NCI-H460 (cell line): Measurements from ENCODE around the gene PPP6R2. TPM values are rescaled to one million over a fixed set of nuclear protein-coding genes. Genes with fewer than 3 reads are reported as not detected.

Source experiments
- DNase-seq: peaks from one replicate; pipeline ENCODE4 v3.0.0-alpha.2; 2016; ENCODE audit warnings: low read depth; ENCODE audit errors: extremely low read depth
- total RNA-seq: library from RNA; depleted of rRNA; stranded (reverse); fragments of >200 nt; shearing (Covaris generic); gene quantifications from 2 replicates; pipeline ENCODE4 v1.2.3, GENCODE V29; 2014

PPP6R2 gene
- total RNA-seq, 1 experiment from 2014 or later = 24.5 TPM

DNA sequence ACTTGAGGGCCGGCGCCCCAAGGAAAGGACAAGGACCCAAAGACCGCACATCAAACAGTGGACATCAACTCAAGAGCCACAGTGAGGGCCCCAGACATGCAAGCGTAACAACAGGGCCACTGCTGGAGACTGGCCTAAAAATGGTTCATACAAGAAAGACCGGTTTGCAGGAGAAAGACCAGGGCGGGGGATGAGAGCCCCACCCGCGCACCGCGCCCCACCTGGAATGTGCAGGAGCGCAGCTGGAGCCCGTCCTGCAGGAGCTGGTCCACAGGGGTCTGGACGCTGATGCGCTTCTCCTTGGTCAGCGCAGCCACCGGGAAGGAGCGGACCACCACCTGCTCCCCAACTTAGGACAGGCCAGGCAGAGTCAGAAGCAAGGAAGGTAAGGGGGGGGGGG lies 117.8 kb downstream of the PPP6R2 start:
- no peak for DNase-seq

DNA sequence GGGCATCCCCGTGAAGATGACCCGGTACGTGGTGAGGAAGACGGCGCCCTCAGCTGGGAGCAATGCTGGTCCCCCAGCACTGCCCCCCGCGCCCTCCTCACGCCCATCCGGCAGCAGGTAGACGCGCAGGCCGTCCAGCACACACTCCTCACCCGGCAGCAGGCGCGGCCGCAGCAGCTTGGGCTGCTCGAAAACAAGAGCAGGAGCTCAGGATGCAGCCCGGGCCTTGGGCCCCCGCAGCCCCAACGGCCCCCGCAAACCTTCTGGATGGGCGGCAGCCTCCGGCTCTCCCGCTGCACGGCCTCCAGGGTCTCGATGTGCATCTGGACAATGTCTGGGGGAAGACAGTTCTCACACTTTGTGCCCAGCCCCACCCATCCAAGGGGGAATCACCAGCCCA lies 118.4 kb downstream of the PPP6R2 start:
- no peak for DNase-seq

DNA sequence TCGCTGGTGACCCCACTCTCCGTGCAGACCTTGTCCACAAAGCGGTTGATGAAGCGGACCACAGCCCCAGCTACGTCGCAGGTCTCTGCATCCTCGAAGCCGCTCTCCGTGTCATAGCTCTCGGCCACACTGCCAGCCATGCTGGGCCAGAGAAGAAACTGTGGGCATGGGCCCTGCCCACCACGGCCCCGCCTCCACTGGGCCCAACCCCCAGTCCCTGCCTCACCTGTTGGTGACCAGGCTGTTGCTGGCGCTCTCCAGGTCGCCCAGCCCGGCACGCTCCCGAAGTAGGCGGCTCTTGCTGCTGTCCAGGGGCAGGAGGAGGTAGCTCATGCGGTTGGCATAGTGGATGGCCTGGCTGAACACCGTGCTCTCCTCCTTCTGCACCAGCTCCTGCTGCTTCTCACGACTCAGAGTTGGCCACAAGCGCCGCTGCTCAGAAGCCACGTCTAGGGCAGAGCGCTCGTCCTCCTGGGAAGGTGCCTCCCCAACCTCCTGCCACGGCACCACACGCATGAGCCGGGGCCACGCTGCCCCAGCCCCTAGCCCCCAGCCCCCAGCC lies 118.9 kb downstream of the PPP6R2 start:
- DNase-seq = no peak

DNA sequence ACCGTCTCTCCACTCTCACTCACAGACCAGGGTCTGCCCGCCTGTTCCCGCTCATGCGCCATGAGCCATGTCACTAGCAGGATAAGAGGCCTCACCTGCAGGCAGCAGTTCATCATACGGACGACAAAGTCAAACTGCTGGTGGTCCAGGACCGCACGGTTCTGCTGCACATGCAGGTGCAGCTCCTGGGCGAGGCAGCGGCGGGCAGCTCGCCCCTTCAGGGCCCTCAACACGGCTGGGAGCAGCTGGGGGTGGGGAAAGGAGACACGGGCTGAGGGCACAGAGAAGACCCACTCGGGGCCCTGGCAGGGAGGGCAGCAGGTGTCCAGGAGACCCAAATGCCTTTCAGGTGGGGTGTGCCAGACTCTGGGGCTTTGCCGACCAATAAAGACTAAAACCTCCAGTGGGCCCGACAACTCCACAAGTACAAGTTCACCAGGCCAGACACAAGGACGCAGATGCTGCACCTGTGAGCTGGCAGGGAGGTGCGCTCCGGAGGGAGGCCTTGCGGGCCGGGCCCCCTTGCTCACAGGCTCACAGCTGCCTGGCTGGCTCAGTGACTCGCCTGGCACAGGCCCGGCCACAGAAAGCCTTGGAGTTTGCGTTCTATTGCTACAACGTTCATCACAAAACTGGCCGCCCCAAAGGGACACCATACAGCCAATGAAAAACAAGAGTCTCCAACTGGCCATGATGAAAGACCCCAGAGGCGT lies 120.2 kb downstream of the PPP6R2 start:
- no peak for DNase-seq

DNA sequence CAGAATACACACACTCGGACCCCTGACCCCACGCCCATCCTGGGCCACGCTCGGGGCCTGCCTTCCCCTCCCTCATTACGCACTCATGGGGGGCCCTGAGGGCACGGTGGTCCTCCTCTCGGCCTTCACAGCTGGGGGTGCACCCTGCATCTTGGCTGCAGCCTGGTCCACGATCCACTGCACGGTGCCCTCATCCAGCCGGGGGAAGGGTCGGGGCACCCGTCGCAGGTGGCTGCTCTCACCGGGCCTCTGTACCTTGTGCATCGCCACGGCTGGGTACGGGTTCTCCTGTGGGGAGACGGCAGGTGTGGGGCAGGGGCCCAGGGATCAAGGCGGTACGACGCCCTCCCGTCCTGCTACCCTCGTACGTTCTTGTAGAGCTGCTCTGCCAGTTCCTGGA lies 121.3 kb downstream of the PPP6R2 start:
- DNase-seq = no peak

DNA sequence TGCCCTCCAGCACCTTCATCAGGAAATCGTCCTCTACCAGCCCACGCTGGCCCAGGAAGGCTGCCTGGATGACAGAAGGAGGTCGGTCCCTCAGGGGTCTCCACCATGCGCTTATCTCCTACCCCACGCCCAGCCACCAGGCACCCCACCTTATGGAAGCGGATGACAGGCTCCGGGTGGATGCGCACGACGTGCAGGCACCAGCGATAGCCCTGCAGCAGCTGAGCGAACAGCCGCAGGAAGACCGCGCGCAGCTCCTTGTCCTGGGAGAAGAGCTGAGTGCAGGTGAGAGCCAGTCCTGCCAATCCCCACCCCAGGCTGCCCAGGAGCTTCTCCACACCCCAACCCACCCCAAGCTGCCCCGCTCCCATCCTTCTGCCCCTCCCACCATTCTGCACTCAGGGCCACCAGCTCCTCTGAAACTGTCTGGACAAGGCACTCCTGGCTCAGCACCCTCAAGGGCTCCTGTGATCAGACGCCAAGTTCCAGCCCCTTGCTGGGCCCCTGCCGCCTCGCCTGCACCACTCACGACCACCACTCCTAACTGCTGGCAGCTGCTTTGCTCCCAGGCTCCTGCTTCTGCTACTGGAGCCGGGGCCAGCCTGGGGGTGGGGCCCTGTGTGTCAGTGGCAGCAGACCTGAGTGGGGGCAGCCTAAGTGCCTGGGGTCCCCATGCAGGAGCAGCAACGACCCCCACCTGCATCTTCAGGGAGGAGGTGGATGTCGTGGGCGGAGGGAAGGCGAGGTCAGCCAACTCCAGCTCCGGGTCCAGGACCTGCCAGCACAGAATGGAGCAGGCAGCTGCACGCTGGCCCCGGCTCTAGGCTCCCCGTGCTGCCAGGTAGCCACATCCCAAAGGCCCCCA lies 122.2 kb downstream of the PPP6R2 start:
- DNase-seq = no peak

DNA sequence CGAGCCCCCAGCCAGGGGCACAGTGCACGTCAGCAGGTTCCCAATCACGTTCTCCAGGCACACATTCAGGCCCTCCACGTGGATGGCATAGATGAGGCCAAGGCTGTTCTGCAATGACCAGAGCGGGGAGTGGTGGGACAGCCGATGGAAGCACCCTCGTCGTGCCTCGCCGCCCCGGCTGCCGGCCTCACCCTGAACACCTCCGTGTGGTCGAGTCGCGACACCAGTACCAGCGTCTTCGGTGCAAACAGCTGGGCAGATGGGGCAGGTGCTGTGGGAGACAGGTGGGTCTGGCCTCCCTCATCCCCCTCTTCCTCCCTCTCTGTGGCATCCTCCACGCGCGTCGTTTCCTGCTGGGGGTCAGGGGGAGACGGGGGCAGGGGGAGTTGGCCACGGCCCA lies 124.2 kb downstream of the PPP6R2 start:
- no peak for DNase-seq

DNA sequence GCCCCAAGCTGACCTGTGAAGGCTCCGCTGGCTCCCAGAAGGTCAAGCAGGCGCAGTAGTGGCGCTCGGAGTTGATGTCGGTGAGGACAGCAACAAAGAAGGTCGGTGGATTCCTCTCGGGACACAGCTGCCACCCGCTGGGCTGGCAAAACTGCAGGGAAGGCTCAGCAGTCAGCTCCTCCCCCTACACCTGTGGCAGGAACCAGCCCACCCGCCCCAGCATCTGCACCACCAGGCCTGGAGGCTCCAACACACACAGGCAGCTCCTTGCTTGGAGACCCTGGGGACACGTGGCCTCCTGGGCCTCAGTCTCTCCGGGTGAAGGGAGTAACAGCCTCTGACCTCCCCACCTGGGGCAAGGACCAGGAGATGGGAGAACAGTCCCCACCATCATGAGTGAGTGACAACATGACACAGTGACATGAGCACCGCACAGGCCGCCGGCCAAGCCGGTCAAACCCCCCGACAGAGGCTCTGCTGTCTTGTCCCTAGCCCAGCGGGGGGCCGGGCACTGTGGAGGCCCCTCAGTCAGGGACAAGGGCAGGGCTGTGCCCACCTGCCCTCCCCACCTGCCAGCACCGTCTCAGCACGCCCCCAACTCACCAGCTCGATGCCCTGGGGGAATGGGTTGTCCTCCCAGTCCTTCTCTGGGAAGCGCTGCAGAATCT lies 124.8 kb downstream of the PPP6R2 start:
- no peak for DNase-seq

DNA sequence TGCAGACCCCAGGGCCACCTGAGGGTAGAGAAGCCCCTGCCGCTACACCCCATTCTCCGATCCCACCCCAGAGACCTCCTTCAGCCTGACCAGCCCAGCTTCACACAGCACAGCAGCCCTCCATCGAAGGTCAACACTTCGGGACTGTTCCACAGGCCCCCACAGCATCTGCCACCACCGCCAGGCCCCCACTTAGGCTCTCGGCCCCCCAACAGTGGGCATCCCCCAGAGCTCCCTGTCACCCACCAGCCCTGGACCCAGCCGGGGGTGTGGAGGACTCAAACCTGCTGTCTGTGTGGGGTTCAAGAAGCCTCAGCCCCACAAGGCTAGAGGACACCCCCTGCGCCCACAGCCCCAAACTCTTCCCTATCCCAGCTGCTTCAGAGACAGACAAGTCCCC lies 125.5 kb downstream of the PPP6R2 start:
- DNase-seq = no peak

DNA sequence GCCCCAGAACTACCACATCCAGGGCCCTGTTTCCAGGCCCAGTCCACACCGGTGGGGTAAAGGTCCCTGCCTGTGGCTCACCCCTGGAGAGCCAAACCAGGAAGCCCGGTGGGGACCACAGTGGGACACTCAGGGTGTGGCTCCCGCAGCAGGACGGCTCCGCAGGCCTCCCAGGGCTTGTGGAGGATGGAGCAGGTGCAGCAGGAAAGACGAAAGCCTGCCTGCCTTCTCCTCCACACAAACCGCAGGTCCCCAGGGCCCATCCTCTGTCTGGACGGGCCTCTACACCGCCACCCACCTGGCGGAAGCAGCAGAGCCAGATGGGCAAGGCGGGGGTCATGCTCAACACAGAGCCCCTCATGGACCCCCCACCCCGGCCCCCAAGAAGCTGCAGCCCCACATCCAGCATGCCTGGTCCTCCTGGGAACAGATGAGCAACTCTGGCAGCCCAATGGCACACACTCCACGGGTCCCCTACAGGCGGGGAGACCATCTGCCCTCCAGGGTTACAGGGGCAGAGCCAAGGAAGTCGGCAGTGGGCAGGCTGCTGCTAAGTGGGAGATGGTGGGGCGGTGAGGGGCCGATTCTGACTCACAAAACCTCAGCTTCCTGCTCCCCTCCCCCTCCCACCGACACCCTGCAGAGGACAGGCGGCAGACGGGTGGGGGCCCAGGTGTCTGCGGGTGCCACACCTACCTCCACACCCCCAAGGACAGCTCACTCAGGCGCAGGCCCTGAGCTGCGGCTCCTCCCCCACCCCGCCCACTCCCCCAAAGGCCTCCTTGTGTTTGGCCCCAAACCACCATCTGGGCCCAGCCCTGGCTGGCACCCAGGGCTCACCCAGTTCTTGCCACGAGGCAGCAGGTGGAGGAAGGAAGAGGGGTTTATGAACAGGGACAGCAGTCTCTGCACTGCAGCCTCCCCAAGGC lies 126.5 kb downstream of the PPP6R2 start:
- no peak for DNase-seq

DNA sequence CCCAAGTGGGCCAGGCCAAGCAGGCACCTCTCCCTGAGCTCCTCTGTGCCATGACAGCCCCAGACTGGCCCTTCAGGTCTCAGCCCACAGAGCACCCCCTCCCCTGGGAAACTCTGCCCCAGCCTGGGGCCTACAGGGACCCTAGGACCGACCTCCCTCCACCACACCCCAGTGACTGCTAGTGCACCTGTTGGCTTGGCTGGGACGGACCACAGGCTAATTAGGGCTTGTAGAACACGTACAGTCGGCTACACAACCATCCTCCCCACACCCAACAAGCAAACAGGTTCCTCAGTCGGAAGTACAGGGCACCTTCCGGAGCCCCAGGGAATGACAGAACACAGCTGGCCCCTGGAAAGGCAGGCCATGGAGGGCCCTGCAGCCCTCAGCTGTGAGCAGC lies 127.4 kb downstream of the PPP6R2 start:
- DNase-seq = no peak

DNA sequence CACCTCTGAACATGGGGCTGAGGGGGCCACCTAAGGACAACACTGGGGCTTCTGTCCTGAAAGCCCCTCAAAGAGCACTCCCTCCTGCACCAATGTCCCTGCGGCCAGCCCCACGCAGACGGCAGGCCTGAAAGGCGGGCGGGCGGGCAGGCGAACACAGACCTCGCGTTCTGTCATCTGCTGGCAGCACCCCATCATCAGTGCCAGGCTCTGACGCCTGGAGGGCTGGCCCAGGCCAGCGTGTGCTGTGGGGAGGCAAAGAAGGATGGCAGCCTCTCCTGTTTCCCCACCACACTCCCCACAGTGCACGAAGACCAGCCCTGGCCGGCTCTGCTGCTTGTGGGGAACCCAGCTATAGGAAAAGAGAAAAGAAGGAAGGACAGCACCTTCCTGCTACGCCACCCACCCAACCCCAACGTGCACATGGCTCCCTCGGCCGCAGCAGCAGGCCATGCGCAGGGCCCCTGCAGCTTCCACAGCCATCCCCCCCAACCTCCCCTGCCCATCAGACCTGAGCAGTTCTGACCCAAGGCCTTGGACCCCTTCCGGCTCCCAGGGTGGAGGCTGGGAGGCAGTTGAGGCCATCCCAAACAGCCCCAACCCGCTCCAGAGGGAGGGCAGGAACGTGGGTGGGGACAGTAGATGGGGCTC lies 128.2 kb downstream of the PPP6R2 start:
- DNase-seq = no peak

DNA sequence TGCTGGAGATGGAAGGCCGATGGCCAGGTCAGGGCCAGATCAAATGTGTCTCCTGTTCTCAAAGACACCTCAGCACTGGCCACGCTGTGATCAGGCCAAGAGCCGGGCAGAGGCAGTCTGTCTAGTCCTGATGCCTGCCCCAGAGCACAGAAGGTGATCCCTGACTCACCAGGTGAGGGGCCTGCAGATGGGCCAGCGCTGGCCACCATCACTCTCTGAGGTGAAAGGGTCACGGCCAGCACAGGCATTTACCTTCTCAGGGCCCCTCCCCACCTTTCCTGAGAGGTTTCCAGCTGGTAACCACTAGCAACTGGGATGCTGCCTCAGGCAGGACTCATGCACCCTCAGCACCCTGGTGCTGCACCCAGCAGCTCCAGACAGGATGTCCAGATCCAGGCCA lies 128.8 kb downstream of the PPP6R2 start:
- DNase-seq = no peak

DNA sequence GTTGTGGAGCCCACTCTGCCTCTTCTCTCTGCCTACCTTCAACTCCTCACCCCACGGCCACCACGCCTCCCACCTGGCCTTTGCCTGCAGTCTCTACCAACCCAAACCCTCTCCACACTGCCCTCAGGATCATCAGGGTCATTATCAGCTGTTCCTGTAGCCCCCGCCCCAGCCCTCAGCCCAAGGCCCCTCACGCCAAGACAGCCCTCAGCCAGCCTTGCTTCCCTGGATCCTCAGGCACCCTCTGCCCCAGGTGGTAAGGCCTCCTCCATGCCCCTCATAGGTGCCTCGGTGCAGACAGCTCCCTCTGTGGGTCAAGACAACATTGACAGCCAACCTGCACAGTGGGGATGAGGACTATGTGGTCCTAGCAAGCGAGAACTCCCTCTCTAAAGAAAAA lies 130.0 kb downstream of the PPP6R2 start:
- DNase-seq = no peak

DNA sequence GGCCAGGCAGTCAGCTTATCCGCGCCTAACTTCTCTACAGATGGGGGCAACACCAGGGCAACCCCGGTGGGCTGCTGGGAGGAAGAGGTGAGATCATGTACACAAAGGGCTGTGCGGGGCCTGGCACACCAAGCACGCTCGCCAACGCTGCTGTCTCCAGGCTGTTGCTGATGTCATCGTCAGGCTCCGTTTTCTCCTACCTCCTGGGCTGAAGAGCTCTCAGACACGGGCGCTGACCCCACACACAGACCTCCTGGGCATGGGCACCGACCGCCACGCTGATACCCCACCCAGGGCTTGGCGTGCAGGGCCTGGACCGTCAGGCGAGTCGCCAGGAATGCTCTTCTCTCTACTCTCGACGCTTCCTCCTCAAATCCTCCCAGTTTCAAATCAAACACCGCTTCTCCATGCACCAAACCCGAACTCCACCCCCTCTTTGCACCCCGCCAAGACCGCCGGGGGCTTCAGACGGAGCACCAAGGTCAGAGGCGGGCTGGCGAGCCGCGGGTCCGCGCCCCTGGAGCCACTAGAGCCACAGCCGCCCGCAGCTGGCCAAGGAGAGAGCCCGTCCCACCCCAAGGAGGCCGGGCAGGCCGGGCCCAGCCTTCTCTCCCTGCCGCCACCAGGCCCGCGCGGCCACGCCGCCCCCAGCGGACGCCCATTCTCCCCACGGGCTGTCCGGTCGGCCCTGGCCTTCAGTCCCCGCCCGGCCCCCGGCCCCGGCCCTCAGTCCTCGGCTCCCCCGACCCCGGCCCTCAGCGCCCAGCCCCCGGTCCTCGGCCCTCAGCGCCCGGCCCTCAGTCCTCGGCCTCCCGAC lies 130.9 kb downstream of the PPP6R2 start:
- DNase-seq = no peak

DNA sequence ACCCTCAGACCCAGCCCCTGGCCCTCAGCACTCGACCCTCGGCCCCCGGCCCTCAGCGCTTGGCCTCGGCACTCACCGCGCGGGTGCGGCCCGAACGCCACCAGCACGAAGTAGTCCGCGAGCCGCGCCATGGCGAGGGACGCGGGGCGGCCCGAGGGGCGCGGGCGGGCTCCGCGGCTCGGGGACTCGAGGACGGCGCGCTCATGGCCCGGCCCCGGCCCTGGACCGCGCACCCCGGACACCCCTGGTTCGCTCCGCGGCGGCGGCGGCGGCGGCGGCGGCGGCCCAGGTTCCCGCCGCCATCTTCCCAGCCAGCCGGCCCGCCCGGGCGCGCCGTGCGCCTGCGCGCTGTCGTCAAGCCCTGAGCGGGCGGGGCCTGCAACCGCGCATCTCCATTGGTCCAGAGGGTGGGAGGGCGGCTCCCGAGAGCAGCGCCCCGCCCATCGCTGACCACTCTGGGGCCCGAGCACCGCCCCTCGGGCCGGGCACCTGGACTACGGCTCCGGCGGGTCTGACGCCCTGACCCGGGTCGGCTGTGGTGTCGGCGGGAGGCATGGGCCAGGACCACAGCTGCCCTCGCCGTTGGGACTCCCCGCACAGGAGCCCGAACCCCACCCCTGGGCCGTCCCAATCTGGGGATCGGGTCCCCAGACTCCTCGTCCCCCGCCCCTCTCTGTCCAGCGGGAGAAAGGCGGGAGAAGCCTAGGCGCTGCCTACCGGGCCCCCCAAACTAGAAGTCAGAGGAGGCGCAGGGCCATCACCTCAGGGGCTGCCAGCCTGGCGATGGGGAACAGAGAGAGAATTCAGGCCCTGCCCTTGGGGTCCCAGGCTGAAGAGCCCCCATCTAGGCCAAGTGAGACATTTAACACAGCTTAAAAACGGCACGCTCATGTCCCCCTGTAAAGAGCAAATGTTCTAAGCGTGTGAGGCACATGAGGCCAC lies 131.9 kb downstream of the PPP6R2 start, which contains the start of gene SBF1:
Gene SBF1, minus strand, starts transcription at position 326 of the 942 bp plus-strand sequence. Its CDS starts 195 bp downstream, at position 131.
- DNase-seq = peak; percentile 82

DNA sequence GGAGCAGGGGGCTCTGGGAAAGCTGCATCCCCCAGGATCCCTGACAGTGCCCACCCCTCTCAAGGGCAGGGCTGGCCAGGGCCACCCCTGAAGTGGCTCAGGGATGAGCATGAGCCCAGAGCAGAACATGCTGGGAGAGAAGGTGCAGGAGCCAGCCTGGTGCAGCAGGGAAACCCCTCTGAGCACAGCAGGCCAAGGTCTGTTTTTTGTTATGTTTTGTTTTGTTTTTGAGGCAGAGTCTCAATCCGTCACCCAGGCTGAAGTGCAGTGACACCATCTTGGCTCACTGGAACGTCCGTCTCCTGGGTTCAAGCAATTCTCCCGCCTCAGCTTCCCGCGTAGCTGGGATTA lies 132.5 kb downstream of the PPP6R2 start:
- no peak for DNase-seq

DNA sequence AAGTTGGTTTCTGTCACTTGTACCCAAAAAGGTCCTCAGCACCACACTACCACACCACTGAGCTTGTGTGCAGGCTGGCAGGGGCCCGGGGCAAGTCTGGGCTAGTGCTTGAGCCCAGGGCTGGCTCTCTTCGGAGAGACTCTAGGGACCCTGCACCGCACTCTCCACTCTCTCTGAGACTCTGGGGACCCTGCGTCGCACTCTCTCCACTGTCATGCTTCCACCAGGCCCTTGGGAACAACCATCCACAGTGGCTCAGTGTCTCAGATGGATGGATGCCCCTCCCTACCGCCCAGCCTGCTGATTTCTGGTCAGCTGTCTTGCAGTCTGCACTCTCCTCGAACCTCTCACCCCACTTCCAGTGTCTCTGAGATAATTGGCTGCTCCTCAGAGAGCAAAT lies 133.7 kb downstream of the PPP6R2 start:
- no peak for DNase-seq
